Activated CD4-positive, alpha-beta T cell treated with anti-CD3 and anti-CD28 coated beads, Interleukin-2, amount 50 U/mL, for 1 hour (primary cell): ENCODE results near the gene INTS6.

ENCODE experiments used
- DNase-seq: peaks from one replicate; pipeline ENCODE4 v3.0.0-alpha.2; 2020

The INTS6 gene

DNA sequence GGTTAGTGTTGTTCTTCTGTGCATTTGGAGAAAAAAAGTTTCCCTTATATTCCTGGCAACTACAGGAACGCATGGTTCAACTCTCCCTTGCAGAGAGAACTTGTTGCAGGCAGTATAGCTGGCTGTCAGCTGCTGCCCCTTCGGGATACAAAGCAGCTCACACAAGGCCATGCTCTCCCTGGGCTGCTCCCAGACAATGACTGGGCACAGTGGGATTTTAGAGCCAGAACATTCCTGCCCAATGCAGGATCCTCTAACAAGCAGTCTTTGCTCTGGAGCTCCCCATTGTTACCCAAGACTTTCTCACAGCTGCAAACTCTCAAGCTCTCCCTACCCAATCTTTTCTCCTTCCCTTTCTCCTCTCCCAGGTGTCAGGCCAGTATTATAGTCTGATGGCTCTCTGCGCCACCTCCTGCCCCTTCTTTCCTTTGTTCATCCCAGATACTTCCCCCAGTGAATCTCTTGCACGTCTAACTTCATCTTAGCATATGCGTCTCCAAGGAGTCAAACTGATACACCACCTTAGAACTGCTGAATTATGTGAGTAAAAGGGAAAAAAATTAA is 140.8 kb downstream of the INTS6 start:
- no peak for DNase-seq
